ENCODE measurements around the gene SLC5A10. TPM values are rescaled to one million over a fixed set of nuclear protein-coding genes. Genes with fewer than 3 reads are reported as not detected.

Gene SLC5A10
- total RNA-seq, 2 experiments from 2014 or later, result not detected

DNA sequence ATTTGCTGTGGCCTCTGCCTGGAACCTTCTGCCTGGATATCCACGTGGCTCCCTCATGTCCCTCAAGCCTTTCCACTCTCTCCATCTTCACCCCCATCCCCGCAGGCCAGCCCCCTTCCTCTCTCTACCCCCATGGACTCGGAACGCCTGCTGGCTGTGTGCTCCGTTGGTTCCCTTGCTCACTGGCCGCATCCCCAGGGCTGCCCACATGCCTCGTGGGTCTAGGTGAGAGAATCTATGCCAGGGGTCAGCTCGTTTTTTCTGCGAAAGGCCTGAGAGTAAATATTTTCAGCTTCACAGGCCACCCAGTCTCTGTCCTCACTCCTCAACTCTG, 12.0 kb downstream of the SLC5A10 start:
- intact Hi-C loops (cut with DNase I, micrococcal nuclease), result no loop called here
- no peak overlapping the region for H3K27ac Mint-ChIP-seq
- POLR2A ChIA-PET, result no interaction called here

GRCh38 chr17:18964550-18964949, 12.6 kb downstream of the SLC5A10 start:
- Histone ChIP-seq H3K36me3 (ENCODE audit: insufficient read depth, low read length) (no peaks in the 10 kb centered on the region), H3K27ac (ENCODE audit: low read depth in 1 of 2, low read length in 2 of 2) (no peak overlapping the region), H3K4me1 (ENCODE audit: insufficient read depth, low read length) (peaks cover 27% of the 10 kb centered on the region), H3K4me3 (ENCODE audit: low read length) (no peak overlapping the region), H3K9me3 (ENCODE audit: control insufficient read depth in 1 of 2, insufficient read depth in 1 of 2, low read length in 2 of 2) (no peaks in the 10 kb centered on the region), H3K27me3 (ENCODE audit: control insufficient read depth in 1 of 2, insufficient read depth in 2 of 2, low read length in 2 of 2) (no peaks in the 10 kb centered on the region)
- POLR2A ChIA-PET, result no interaction called here
- Mint-ChIP-seq H3K27ac (no peak overlapping the region), H3K9me3 (no peaks in the 10 kb centered on the region), H3K27me3 (no peaks in the 10 kb centered on the region), H3K36me3 (ENCODE audit: low read depth) (no peaks in the 10 kb centered on the region), H3K4me1 (ENCODE audit: low read depth) (peaks cover 14% of the 10 kb centered on the region), H3K4me3 (no peak overlapping the region)
- DNase-seq, result no peak
- no peak for ATAC-seq (ENCODE audit: poor library complexity)
- TF ChIP-seq CTCF (IDR thresholded peaks at IDR 0.05), result no peak
- CTCF ChIA-PET, result no interaction called here
- intact Hi-C loops (cut with DNase I, micrococcal nuclease), result no loop called here

More for the DNA sequence above, 12.0 kb downstream of the SLC5A10 start:
- ATAC-seq (ENCODE audit: poor library complexity), result no peak
- H3K27ac ChIP-seq (ENCODE audit: low read depth in 1 of 2, low read length in 2 of 2), result no peak overlapping the region
- CTCF ChIA-PET, result no interaction called here
- no peak for DNase-seq
- no peaks in the 10 kb centered on the region for H3K27me3 ChIP-seq (ENCODE audit: control insufficient read depth in 1 of 2, insufficient read depth in 2 of 2, low read length in 2 of 2)
- no peaks in the 10 kb centered on the region for H3K36me3 Mint-ChIP-seq (ENCODE audit: low read depth)
- peaks cover 10% of the 10 kb centered on the region for H3K4me1 Mint-ChIP-seq (ENCODE audit: low read depth)
- no peaks in the 10 kb centered on the region for H3K9me3 ChIP-seq (ENCODE audit: control insufficient read depth in 1 of 2, insufficient read depth in 1 of 2, low read length in 2 of 2)
- no peak overlapping the region for H3K4me3 ChIP-seq (ENCODE audit: low read length)
- no peaks in the 10 kb centered on the region for H3K27me3 Mint-ChIP-seq
- no peak overlapping the region for H3K4me3 Mint-ChIP-seq
- no peaks in the 10 kb centered on the region for H3K36me3 ChIP-seq (ENCODE audit: insufficient read depth, low read length)
- TF ChIP-seq CTCF (IDR thresholded peaks at IDR 0.05), result no peak
- H3K4me1 ChIP-seq (ENCODE audit: insufficient read depth, low read length), result peaks cover 24% of the 10 kb centered on the region
- H3K9me3 Mint-ChIP-seq, result no peaks in the 10 kb centered on the region

GRCh38 chr17:18965530-18966236, 13.7 kb downstream of the SLC5A10 start:
- CTCF ChIA-PET, result no interaction called here
- no peaks in the 10 kb centered on the region for H3K27me3 Mint-ChIP-seq
- H3K27ac Mint-ChIP-seq, result no peak overlapping the region

More at GRCh38 chr17:18965530-18966236, 13.7 kb downstream of the SLC5A10 start:
- Mint-ChIP-seq H3K4me3 (no peak overlapping the region), H3K4me1 (ENCODE audit: low read depth) (peaks cover 18% of the 10 kb centered on the region), H3K9me3 (no peaks in the 10 kb centered on the region), H3K36me3 (ENCODE audit: low read depth) (peaks cover 6% of the 10 kb centered on the region)
- Histone ChIP-seq H3K36me3 (ENCODE audit: insufficient read depth, low read length) (no peaks in the 10 kb centered on the region), H3K4me3 (ENCODE audit: low read length) (no peak overlapping the region), H3K27me3 (ENCODE audit: control insufficient read depth in 1 of 2, insufficient read depth in 2 of 2, low read length in 2 of 2) (no peaks in the 10 kb centered on the region), H3K9me3 (ENCODE audit: control insufficient read depth in 1 of 2, insufficient read depth in 1 of 2, low read length in 2 of 2) (no peaks in the 10 kb centered on the region), H3K27ac (ENCODE audit: low read depth in 1 of 2, low read length in 2 of 2) (no peak overlapping the region), H3K4me1 (ENCODE audit: insufficient read depth, low read length) (peaks cover 26% of the 10 kb centered on the region)
- POLR2A ChIA-PET, result no interaction called here
- DNase-seq (no peak), ATAC-seq (ENCODE audit: poor library complexity) (no peak)
- intact Hi-C loops (cut with DNase I, micrococcal nuclease), result loop anchor here in 1 of 2 experiments (5.0 kb wide), 1 partner anchor 42 kb away; no protein-coding TSS in a partner anchor
- no peak for TF ChIP-seq CTCF (IDR thresholded peaks at IDR 0.05)
